Neural crest cell (in vitro differentiated cells): ENCODE data around the gene GSPT1. TPM values are rescaled to one million over a fixed set of nuclear protein-coding genes. Genes with fewer than 3 reads are reported as not detected.

Experiments
- DNase-seq: peaks from one replicate; pipeline ENCODE4 v3.0.0; 2021; ENCODE audit warnings: low read depth, mixed read lengths, low spot score
- H3K27ac Mint-ChIP-seq: one replicate; pipeline ENCODE4 v1.8.0; 2021; ENCODE audit warnings: mild to moderate bottlenecking, mixed read lengths; ENCODE audit not compliant: unreplicated experiment
- H3K27me3 Mint-ChIP-seq: 2 replicates; pipeline ENCODE4 v1.8.0; 2021; ENCODE audit warnings: low read depth, mild to moderate bottlenecking, mixed read lengths
- H3K36me3 Mint-ChIP-seq: 2 replicates; pipeline ENCODE4 v1.8.0; 2021; ENCODE audit warnings: low read depth, mild to moderate bottlenecking, mixed read lengths
- H3K4me1 Mint-ChIP-seq: 2 replicates; pipeline ENCODE4 v1.8.0; 2021; ENCODE audit warnings: mixed read lengths
- H3K4me3 Mint-ChIP-seq: one replicate; pipeline ENCODE4 v1.8.0; 2021; ENCODE audit warnings: mild to moderate bottlenecking, mixed read lengths
- H3K9me3 Mint-ChIP-seq: 2 replicates; pipeline ENCODE4 v1.8.0; 2021; ENCODE audit warnings: mixed read lengths
- CTCF ChIP-seq: fragments of 200-600 bp; sonication (generic); conservative IDR thresholded peaks from 2 replicates; pipeline ENCODE4 v1.5.0; 2021; ENCODE audit warnings: antibody characterized with exemption, mild to moderate bottlenecking
- total RNA-seq: library from RNA; stranded (reverse); gene quantifications from 2 replicates; pipeline ENCODE4 v1.2.1, GENCODE V29; 2021

The GSPT1 gene
- total RNA-seq, 1 donor from 2014 or later = 127 TPM

GRCh38 chr16:11876306-11876705 lies 39.5 kb downstream of the GSPT1 start:
- no peak for DNase-seq
- no peaks in the 10 kb centered on the region for H3K27me3 Mint-ChIP-seq
- H3K4me1 Mint-ChIP-seq = no peaks in the 10 kb centered on the region
- no peak for TF ChIP-seq CTCF
- peaks cover 13% of the 10 kb centered on the region for H3K36me3 Mint-ChIP-seq
- H3K27ac Mint-ChIP-seq = no peak overlapping the region
- H3K9me3 Mint-ChIP-seq = no peaks in the 10 kb centered on the region
- no peak overlapping the region for H3K4me3 Mint-ChIP-seq

- Mint-ChIP-seq H3K27me3 (no peaks in the 10 kb centered on the region), H3K4me1 (no peaks in the 10 kb centered on the region), H3K9me3 (no peaks in the 10 kb centered on the region), H3K4me3 (no peak overlapping the region), H3K36me3 (peaks cover 13% of the 10 kb centered on the region), H3K27ac (no peak overlapping the region)
- DNase-seq = no peak
- TF ChIP-seq CTCF = no peak
Observed at GRCh38 chr16:11875721-11876120, 40.0 kb downstream of the GSPT1 start.

- H3K27ac Mint-ChIP-seq = no peak overlapping the region
- H3K4me1 Mint-ChIP-seq = no peaks in the 10 kb centered on the region
- no peaks in the 10 kb centered on the region for H3K27me3 Mint-ChIP-seq
- H3K4me3 Mint-ChIP-seq = no peak overlapping the region
- no peaks in the 10 kb centered on the region for H3K9me3 Mint-ChIP-seq
- DNase-seq = no peak
- no peak for TF ChIP-seq CTCF
- H3K36me3 Mint-ChIP-seq = peaks cover 10% of the 10 kb centered on the region
Observed at GRCh38 chr16:11871193-11871592, 44.6 kb downstream of the GSPT1 start.

- Mint-ChIP-seq H3K27ac (no peak overlapping the region), H3K27me3 (no peaks in the 10 kb centered on the region), H3K36me3 (peaks cover 4% of the 10 kb centered on the region), H3K4me1 (no peaks in the 10 kb centered on the region), H3K4me3 (no peak overlapping the region), H3K9me3 (no peaks in the 10 kb centered on the region)
- TF ChIP-seq CTCF = no peak
- DNase-seq = no peak
Observed at GRCh38 chr16:11870399-11870798, 45.4 kb downstream of the GSPT1 start.

- no peak overlapping the region for H3K27ac Mint-ChIP-seq
- no peaks in the 10 kb centered on the region for H3K4me1 Mint-ChIP-seq
- no peak for TF ChIP-seq CTCF
- H3K27me3 Mint-ChIP-seq = no peaks in the 10 kb centered on the region
- no peaks in the 10 kb centered on the region for H3K9me3 Mint-ChIP-seq
- no peaks in the 10 kb centered on the region for H3K36me3 Mint-ChIP-seq
- H3K4me3 Mint-ChIP-seq = no peak overlapping the region
- no peak for DNase-seq
Observed at GRCh38 chr16:11869353-11870228, 46.2 kb downstream of the GSPT1 start.
